Endothelial cell of umbilical vein (primary cell): ENCODE data around the gene EPS15. TPM values are rescaled to one million over a fixed set of nuclear protein-coding genes. Genes with fewer than 3 reads are reported as not detected.

Experiments used
- BruUV-seq: library from RNA; stranded (reverse); fragments of 400-500 nt; replicated peaks from 2 replicates; lab custom pipeline; 2021; lab: Mats Ljungman, UMichigan
- CTCF ChIA-PET: fragments of 300-600, 350-600 bp; sonication (Branson Sonifier 250); formaldehyde crosslinking; loops from one replicate; lab custom pipeline; 2021; ENCODE audit warnings: antibody characterized with exemption, inconsistent platforms; lab: Charles Lee
- POLR2A ChIA-PET: fragments of 300-600, 350-600 bp; sonication (Branson Sonifier 250); formaldehyde crosslinking; loops from one replicate; lab custom pipeline; 2021; ENCODE audit warnings: antibody characterized with exemption, inconsistent platforms; lab: Charles Lee
- DNase-seq: peaks from one replicate; pipeline ENCODE4 v3.0.0-alpha.2; 2011; ENCODE audit warnings: low read depth, low spot score
- FAIRE-seq: peaks from 2 replicates; lab custom pipeline; 2011; peaks lifted over from hg19 to GRCh38; lab: Jason Lieb, UNC
- H2AFZ ChIP-seq: 2 replicates; pipeline ENCODE4 v1.6.0; 2012; ENCODE audit warnings: low read depth, low read length, control low read depth, inconsistent platforms
- H3K27ac ChIP-seq: 2 replicates; pipeline ENCODE4 v1.5.1; 2011; ENCODE audit warnings: low read depth, mild to moderate bottlenecking, control low read depth, low read length, moderate library complexity; ENCODE audit not compliant: insufficient read depth
- H3K27me3 ChIP-seq, 2 experiments: 2 replicates each; pipeline versions ENCODE4 v1.6.0 to v1.6.1; 2011; ENCODE audit warnings: low read length in 2 of 2, mixed read lengths in 1 of 2; ENCODE audit not compliant: control insufficient read depth in 2 of 2, insufficient read depth in 2 of 2
- H3K36me3 ChIP-seq, 2 experiments: 2 replicates in 1 of 2; 3 replicates in 1 of 2; pipeline ENCODE4 v1.5.1; 2011; ENCODE audit warnings: low read length in 2 of 2, mild to moderate bottlenecking in 1 of 2, moderate library complexity in 1 of 2; ENCODE audit not compliant: control insufficient read depth in 2 of 2, insufficient read depth in 2 of 2; ENCODE audit errors: extremely low read depth in 1 of 2
- H3K4me1 ChIP-seq: 3 replicates; pipeline ENCODE4 v1.5.1; 2011; ENCODE audit warnings: mild to moderate bottlenecking, low read length; ENCODE audit not compliant: control insufficient read depth, insufficient read depth; ENCODE audit errors: extremely low read depth
- H3K4me2 ChIP-seq: 2 replicates; pipeline ENCODE4 v1.6.1; 2011; ENCODE audit warnings: low read length, control low read depth, mixed read lengths; ENCODE audit not compliant: insufficient read depth
- H3K4me3 ChIP-seq, 3 experiments: fragments of 200-600 bp in 1 of 3; sonication (generic), shearing (Covaris generic) in 1 of 3; replicated peaks in 1 of 3; 2 replicates each; pipeline ENCODE4 v1.5.1; 2011 to 2016; ENCODE audit warnings: control low read depth in 3 of 3, low read length in 3 of 3, mild to moderate bottlenecking in 2 of 3, inconsistent platforms in 1 of 3, low read depth in 1 of 3, moderate library complexity in 1 of 3; ENCODE audit not compliant: insufficient read depth in 1 of 3
- H3K79me2 ChIP-seq: 2 replicates; pipeline ENCODE4 v1.6.0; 2012; ENCODE audit warnings: low read length, inconsistent platforms; ENCODE audit not compliant: control insufficient read depth, insufficient read depth
- H3K9ac ChIP-seq: replicated peaks from 2 replicates; pipeline ENCODE3; 2011; ENCODE audit warnings: low read length, control low read depth; ENCODE audit not compliant: insufficient read depth; ENCODE audit errors: extremely low read depth
- H3K9me1 ChIP-seq: replicated peaks from 3 replicates; pipeline ENCODE4 v1.6.0; 2011; ENCODE audit warnings: mild to moderate bottlenecking, low read length; ENCODE audit not compliant: control insufficient read depth, insufficient read depth; ENCODE audit errors: extremely low read depth
- H3K9me3 ChIP-seq: replicated peaks from 2 replicates; pipeline ENCODE4 v1.5.1; 2012; ENCODE audit warnings: low read length, inconsistent platforms; ENCODE audit not compliant: control insufficient read depth, insufficient read depth
- H4K20me1 ChIP-seq: replicated peaks from 2 replicates; pipeline ENCODE3; 2011; ENCODE audit warnings: mild to moderate bottlenecking, low read length; ENCODE audit not compliant: control insufficient read depth, insufficient read depth; ENCODE audit errors: extremely low read depth
- CTCF ChIP-seq, 2 donors: IDR thresholded peaks; 1 replicate in 1 of 2; 2 replicates in 1 of 2; pipeline ENCODE4 v1.5.1; 2011; ENCODE audit warnings: low read length in 2 of 2, mild to moderate bottlenecking in 2 of 2, moderate library complexity in 2 of 2, control low read depth in 1 of 2, inconsistent platforms in 1 of 2, low read depth in 1 of 2; ENCODE audit not compliant: insufficient read depth in 1 of 2; ENCODE audit errors: extremely low read depth in 1 of 2
- EZH2 ChIP-seq: IDR thresholded peaks from 2 replicates; pipeline ENCODE4 v1.6.1; 2012; ENCODE audit warnings: borderline replicate concordance, low read depth, mild to moderate bottlenecking, moderate library complexity, low read length, inconsistent platforms; ENCODE audit not compliant: severe bottlenecking
- FOS ChIP-seq: IDR thresholded peaks from 2 replicates; pipeline ENCODE4 v1.6.1; 2011; ENCODE audit warnings: mild to moderate bottlenecking, low read length, moderate library complexity, borderline replicate concordance; ENCODE audit not compliant: insufficient read depth
- GATA2 ChIP-seq: IDR thresholded peaks from 2 replicates; pipeline ENCODE4 v1.7.0; 2011; ENCODE audit warnings: low read depth, mild to moderate bottlenecking, moderate library complexity, mixed read lengths, low read length; ENCODE audit not compliant: insufficient read length, insufficient read depth
- JUN ChIP-seq: IDR thresholded peaks from 2 replicates; pipeline ENCODE4 v1.6.1; 2011; ENCODE audit warnings: borderline replicate concordance, low read depth; ENCODE audit not compliant: insufficient read length, insufficient read depth
- MAX ChIP-seq: IDR thresholded peaks from 2 replicates; pipeline ENCODE4 v1.6.1; 2011; ENCODE audit not compliant: insufficient read depth, insufficient read length
- MYC ChIP-seq: IDR thresholded peaks from one replicate; pipeline ENCODE4 v1.6.1; 2011; ENCODE audit warnings: mild to moderate bottlenecking, low read depth, low read length
- POLR2A ChIP-seq: IDR thresholded peaks from 2 replicates; pipeline ENCODE4 v1.6.1; 2012; ENCODE audit warnings: low read depth, mild to moderate bottlenecking, control low read depth, low read length
- POLR2AphosphoS5 ChIP-seq: IDR thresholded peaks from 2 replicates; pipeline ENCODE4 v1.6.1; 2012; ENCODE audit warnings: low read depth, mild to moderate bottlenecking, control low read depth, low read length, moderate library complexity; ENCODE audit not compliant: insufficient read depth
- dilution Hi-C: fragments of 300-500 bp; cut with MboI; formaldehyde crosslinking; loops from one replicate; pipeline ENCODE4 v1.15.0; 2019; ENCODE audit warnings: low sequenced_read_pairs; ENCODE audit not compliant: extremely low pct_ligation_motif_present
- intact Hi-C: fragments of 100-400 bp; cut with micrococcal nuclease; formaldehyde crosslinking; loops from one replicate; pipeline ENCODE4 v1.10.0; 2022
- polyA plus RNA-seq, 4 experiments: library from polyadenylated mRNA; depleted of rRNA in 3 of 4; stranded (reverse) in 3 of 4; unstranded in 1 of 4; fragments of >200 nt; gene quantifications; 2 replicates each; pipeline versions ENCODE4 v1.2.1 to v1.2.3, GENCODE V29; 2011 to 2012; ENCODE audit warnings: missing spikeins in 1 of 4
- total RNA-seq: library from RNA; stranded (reverse); gene quantifications from 2 replicates; pipeline ENCODE4 v1.2.3, GENCODE V29; 2021

The EPS15 gene
- total and polyA plus RNA-seq, 2 donors (not counting 3 experiments of a cell fraction or from before 2014, with no cell fraction given) = 15.4 to 44.8 TPM

GRCh38 chr1:51355382-51355781, 163.7 kb downstream of the EPS15 start:
- Histone ChIP-seq H3K27ac (no peak overlapping the region), H3K79me2 (no peaks in the 10 kb centered on the region), H3K27me3 (no peaks in the 10 kb centered on the region), H3K4me2 (no peak overlapping the region), H3K4me3 (no peak overlapping the region), H2AFZ (no peak overlapping the region), H3K9me3 (no peaks in the 10 kb centered on the region), H3K36me3 (peaks cover 0 to 2% of the 10 kb centered on the region in 2 experiments), H3K9ac (no peak overlapping the region), H3K4me1 (no peaks in the 10 kb centered on the region), H3K9me1 (no peaks in the 10 kb centered on the region), H4K20me1 (no peaks in the 10 kb centered on the region)
- intact Hi-C loops = no loop called here
- dilution Hi-C loops = no loop called here
- DNase-seq = no peak
- ChIA-PET CTCF (interaction anchor here (0.8 kb wide), 1 partner anchor 10 kb away, joined by 4 read pairs; no protein-coding TSS in a partner anchor), POLR2A (no interaction called here)
- TF ChIP-seq JUN = no peak
- TF ChIP-seq POLR2A = no peak
- TF ChIP-seq MAX = no peak
- no peak for TF ChIP-seq GATA2
- no peak for TF ChIP-seq EZH2
- TF ChIP-seq POLR2AphosphoS5 = no peak
- no peak for TF ChIP-seq CTCF (IDR thresholded peaks at IDR 0.05; ENCODE audit: extremely low read depth in 1 of 2, insufficient read depth in 1 of 2, low read depth in 1 of 2, low read length in 2 of 2)
- TF ChIP-seq FOS = no peak
- TF ChIP-seq MYC = no peak
- no peak for FAIRE-seq
- BruUV-seq = no TSS peak
